K562 (cell line): Measurements from ENCODE around the gene HGFAC. TPM values are rescaled to one million over a fixed set of nuclear protein-coding genes. Genes with fewer than 3 reads are reported as not detected.

ENCODE experiments used
- ATAC-seq: fragments of 200-7000 bp; cut with Tn5 transposase; 3 replicates; pipeline ENCODE4 v1.9.1; 2020; ENCODE audit warnings: moderate library complexity
- BruUV-seq: library from RNA; stranded (reverse); fragments of 400-500 nt; replicated peaks from 2 replicates; lab custom pipeline; 2021; lab: Mats Ljungman, UMichigan
- CTCF ChIA-PET: fragments of 300-600 bp; formaldehyde crosslinking; extraction: SDS; loops from one replicate; lab custom pipeline; 2021; ENCODE audit warnings: low intra/inter-chr PET ratio; lab: Yijun Ruan, JAX
- POLR2A ChIA-PET: fragments of 300-600, 350-650 bp; sonication (Branson Sonifier 250); formaldehyde crosslinking; extraction: SDS; loops from one replicate; lab custom pipeline; 2021; ENCODE audit warnings: antibody characterized with exemption, inconsistent platforms; lab: Yijun Ruan, JAX
- DNase-seq, 4 experiments: peaks; one replicate each; pipeline versions ENCODE4 v3.0.0 to v3.0.0-alpha.2; 2011 to 2018; ENCODE audit warnings: low spot score in 3 of 4, mixed read lengths in 3 of 4; ENCODE audit errors: extremely low read depth in 1 of 4
- FAIRE-seq: peaks from 2 replicates; lab custom pipeline; 2011; peaks lifted over from hg19 to GRCh38; lab: Jason Lieb, UNC
- H2AFZ ChIP-seq: 2 replicates; pipeline ENCODE4 v1.6.0; 2011; ENCODE audit warnings: low read depth, low read length, control low read depth, inconsistent platforms
- H3K27ac ChIP-seq: fragments of 200-600 bp; 3 replicates; pipeline ENCODE4 v1.8.0; 2011; ENCODE audit warnings: low read depth, mild to moderate bottlenecking, control low read depth, inconsistent platforms, low read length, moderate library complexity, mixed read lengths; ENCODE audit errors: extremely low read depth
- H3K27me3 ChIP-seq, 2 experiments: fragments of 300-600 bp in 1 of 2; 2 replicates in 1 of 2; 3 replicates in 1 of 2; pipeline versions ENCODE4 v1.6.0 to v1.8.0; 2011; ENCODE audit warnings: inconsistent platforms in 2 of 2, low read length in 2 of 2, mild to moderate bottlenecking in 1 of 2, mixed read lengths in 1 of 2, moderate library complexity in 1 of 2; ENCODE audit not compliant: control insufficient read depth in 2 of 2, insufficient read depth in 2 of 2
- H3K36me3 ChIP-seq: fragments of 300-600 bp; 3 replicates; pipeline ENCODE4 v1.8.0; 2011; ENCODE audit warnings: mild to moderate bottlenecking, low read length, inconsistent platforms; ENCODE audit not compliant: control insufficient read depth, insufficient read depth
- H3K4me1 ChIP-seq, 2 experiments: fragments of 200-600 bp in 1 of 2; replicated peaks in 1 of 2; 2 replicates in 1 of 2; 3 replicates in 1 of 2; pipeline versions ENCODE4 v1.5.1 to v1.8.0; 2011; ENCODE audit warnings: inconsistent platforms in 2 of 2, low read length in 2 of 2, mild to moderate bottlenecking in 1 of 2, mixed read lengths in 1 of 2, moderate library complexity in 1 of 2; ENCODE audit not compliant: control insufficient read depth in 2 of 2, insufficient read depth in 2 of 2
- H3K4me2 ChIP-seq: 2 replicates; pipeline ENCODE4 v1.6.1; 2011; ENCODE audit warnings: low read length, control low read depth, inconsistent platforms, mixed read lengths; ENCODE audit not compliant: insufficient read depth
- H3K4me3 ChIP-seq: fragments of 200-600 bp; sonication (generic), shearing (Covaris generic); 2 replicates; pipeline ENCODE4 v1.5.1; 2016; ENCODE audit warnings: control low read depth, inconsistent platforms
- H3K79me2 ChIP-seq: fragments of 200-600 bp; 3 replicates; pipeline ENCODE4 v1.8.0; 2011; ENCODE audit warnings: low read length, inconsistent platforms; ENCODE audit not compliant: control insufficient read depth, insufficient read depth
- H3K9ac ChIP-seq, 2 experiments: 2 replicates each; pipeline versions ENCODE4 v1.6.0 to v1.6.1; 2011; ENCODE audit warnings: low read depth in 2 of 2, low read length in 2 of 2, control low read depth in 1 of 2, inconsistent platforms in 1 of 2, mild to moderate bottlenecking in 1 of 2, mixed read lengths in 1 of 2; ENCODE audit not compliant: insufficient read depth in 1 of 2
- H3K9me1 ChIP-seq: one replicate; pipeline ENCODE4 v1.6.0; 2011; ENCODE audit warnings: inconsistent platforms, mild to moderate bottlenecking, low read length, moderate library complexity; ENCODE audit not compliant: control insufficient read depth, insufficient read depth
- H3K9me3 ChIP-seq: replicated peaks from 2 replicates; pipeline ENCODE4 v1.5.1; 2011; ENCODE audit warnings: low read depth, low read length, inconsistent platforms; ENCODE audit not compliant: control insufficient read depth, insufficient read depth
- H4K20me1 ChIP-seq: replicated peaks from 2 replicates; pipeline ENCODE4 v1.6.1; 2011; ENCODE audit warnings: low read length, inconsistent platforms, mixed read lengths; ENCODE audit not compliant: control insufficient read depth, insufficient read depth
- CREB1 ChIP-seq, 2 experiments: sonication (generic) in 1 of 2; formaldehyde crosslinking in 1 of 2; IDR thresholded peaks; 2 replicates each; pipeline versions ENCODE4 v1.6.1 to v1.8.0; 2012 to 2022; ENCODE audit warnings: inconsistent platforms in 1 of 2, mild to moderate bottlenecking in 1 of 2, missing genetic modification reagents in 1 of 2, moderate library complexity in 1 of 2
- MAFK ChIP-seq: IDR thresholded peaks from 2 replicates; pipeline ENCODE4 v1.6.1; 2011; ENCODE audit warnings: low read length, improper control_type of control experiment
- MTA3 ChIP-seq: fragments of 450-650 bp; formaldehyde crosslinking; IDR thresholded peaks from 2 replicates; pipeline ENCODE4 v1.6.1; 2017; ENCODE audit warnings: mild to moderate bottlenecking, borderline replicate concordance
- NR2C1 ChIP-seq, 2 experiments: fragments of 450-650 bp; IDR thresholded peaks; 2 replicates each; pipeline ENCODE4 v1.6.1; 2017; ENCODE audit warnings: mild to moderate bottlenecking in 2 of 2, antibody characterized with exemption in 1 of 2, inconsistent platforms in 1 of 2, missing compliant biosample characterization in 1 of 2, missing genetic modification characterization in 1 of 2
- SMARCA4 ChIP-seq: fragments of 450-650 bp; IDR thresholded peaks from 2 replicates; pipeline ENCODE4 v1.6.1; 2016
- SREBF1 ChIP-seq: fragments of 150-350 bp; IDR thresholded peaks from 2 replicates; pipeline ENCODE4 v1.6.1; 2014; ENCODE audit warnings: antibody characterized with exemption, low read depth, low read length, borderline replicate concordance
- YBX1 ChIP-seq: fragments of 450-650 bp; IDR thresholded peaks from 2 replicates; pipeline ENCODE4 v1.7.1; 2016; ENCODE audit warnings: mild to moderate bottlenecking
- ZFP30 ChIP-seq: fragments of 250-450 bp; sonication (Bioruptor Pico); IDR thresholded peaks from 2 replicates; pipeline ENCODE4 v1.8.0; 2022; ENCODE audit warnings: moderate library complexity, mild to moderate bottlenecking, inconsistent platforms, borderline replicate concordance
- ZNF830 ChIP-seq: fragments of 250-450 bp; sonication (Bioruptor Pico); IDR thresholded peaks from 2 replicates; pipeline ENCODE4 v1.5.0; 2021; ENCODE audit warnings: mild to moderate bottlenecking
- WGBS: fragments of 100-300 bp; shearing (Covaris generic); methylation state at CpG from one replicate; pipeline ENCODE4 v1.1.6; 2016; ENCODE audit warnings: low coverage, mixed read lengths; ENCODE audit not compliant: insufficient coverage; ENCODE audit errors: missing lambda C conversion rate; 5-methylcytosine and 5-hydroxymethylcytosine counted together
- in situ Hi-C: fragments of 300-500 bp; cut with MboI; formaldehyde crosslinking; loops from 4 replicates; pipeline ENCODE4 v1.15.0; 2018; ENCODE audit warnings: inconsistent platforms, mixed read lengths
- intact Hi-C: fragments of 100-400 bp; cut with micrococcal nuclease; formaldehyde crosslinking; loops from 2 replicates; pipeline ENCODE4 v1.14.2; 2022
- polyA plus RNA-seq, 8 experiments: library from polyadenylated mRNA; depleted of rRNA in 4 of 8; stranded (reverse) in 5 of 8; unstranded in 3 of 8; fragments of >200 nt; fragmentation: Nextera tagmentation in 2 of 8; fragmentation: Illumina TruSeq in 1 of 8; extraction: Ambion mirVana in 2 of 8; extraction: Trizol in 1 of 8; gene quantifications; 2 replicates each; pipeline versions ENCODE4 v1.2.1 to v1.2.3, GENCODE V29; 2011 to 2014; ENCODE audit warnings: inconsistent platforms in 1 of 8, missing spikeins in 1 of 8
- total RNA-seq, 7 experiments: library from RNA; depleted of rRNA in 6 of 7; stranded (reverse); fragments of >200 nt in 6 of 7; fragmentation: Illumina TruSeq in 2 of 7; extraction: Trizol in 2 of 7; gene quantifications; 2 replicates each; pipeline versions ENCODE4 v1.2.1 to v1.2.3, GENCODE V29; 2011 to 2021; ENCODE audit warnings: low replicate concordance in 1 of 7
- TF ChIP-seq, protein P1 (sequence below), 3 experiments: fragments of 200-800 bp in 1 of 3; sonication (Bioruptor generic) in 1 of 3; sonication (generic) in 1 of 3; formaldehyde crosslinking in 1 of 3; IDR thresholded peaks; 2 replicates each; pipeline versions ENCODE4 v1.6.1 to v1.8.0; 2016 to 2022; ENCODE audit warnings: mild to moderate bottlenecking in 2 of 3, missing compliant biosample characterization in 2 of 3, missing genetic modification characterization in 2 of 3, missing genetic modification reagents in 1 of 3
- TF ChIP-seq, protein P2 (sequence below): fragments of 150-350 bp; IDR thresholded peaks from 2 replicates; pipeline ENCODE4 v1.6.1; 2014; ENCODE audit warnings: low read depth, mild to moderate bottlenecking, low read length, borderline replicate concordance

Gene HGFAC
- total and polyA plus RNA-seq, 9 of the 15 experiments (the other 6 are each of a cell fraction or from before 2014, with no cell fraction given), result 0.13 TPM; not detected in 8

DNA sequence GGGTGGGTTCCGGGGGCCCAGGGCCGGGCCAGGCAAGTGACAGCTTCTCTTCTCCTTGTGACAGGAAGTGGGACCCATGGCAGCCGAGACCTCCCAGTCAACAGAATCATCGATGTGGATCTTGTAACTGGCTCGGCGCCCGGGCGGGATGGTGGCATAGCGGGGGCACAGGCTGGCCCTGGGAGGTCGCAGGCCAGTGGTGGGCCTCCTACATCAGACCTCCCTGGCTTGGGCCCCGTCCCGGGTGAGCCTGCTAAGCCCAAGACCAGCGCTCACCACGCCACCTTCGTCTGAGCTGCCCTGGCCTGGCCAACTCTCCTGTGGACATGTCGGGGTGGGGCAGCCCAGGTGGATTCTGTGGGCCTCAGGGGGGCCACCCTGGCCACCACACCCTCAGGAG is 2.4 kb upstream of the HGFAC start:
- WGBS, result 24% methylated on average over 15 of the region's 16 CpGs
- Histone ChIP-seq H3K27me3 (no peaks in the 10 kb centered on the region; a peak in 1 of 5 replicates), H3K36me3 (no peaks in the 10 kb centered on the region), H3K4me2 (no peak overlapping the region), H3K9me3 (no peaks in the 10 kb centered on the region), H3K9ac (no peak overlapping the region), H2AFZ (no peak overlapping the region), H3K4me1 (peaks cover 0 to 72% of the 10 kb centered on the region in 2 experiments; a peak in 2 of 5 replicates), H3K79me2 (no peaks in the 10 kb centered on the region), H4K20me1 (peaks cover under 1% of the 10 kb centered on the region; the same call in 1 of the 2 replicates), H3K4me3 (no peak overlapping the region), H3K9me1 (no peaks in the 10 kb centered on the region), H3K27ac (no peak overlapping the region)
- ChIA-PET POLR2A (interaction anchor here (0.9 kb wide), 1 partner anchor 9 kb away, joined by 3 read pairs; no protein-coding TSS in a partner anchor), CTCF (no interaction called here)
- DNase-seq (no peak), ATAC-seq (no peak), FAIRE-seq (no peak)
- no TSS peak for BruUV-seq
- intact Hi-C loops (no loop called here), in situ Hi-C loops (no loop called here)
- no peak for TF ChIP-seq ZFP30 (CRISPR knock-in tag)
- TF ChIP-seq, protein P1, sequence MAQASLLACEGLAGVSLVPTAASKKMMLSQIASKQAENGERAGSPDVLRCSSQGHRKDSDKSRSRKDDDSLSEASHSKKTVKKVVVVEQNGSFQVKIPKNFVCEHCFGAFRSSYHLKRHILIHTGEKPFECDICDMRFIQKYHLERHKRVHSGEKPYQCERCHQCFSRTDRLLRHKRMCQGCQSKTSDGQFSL (CRISPR knock-in tag; IDR thresholded peaks at IDR 0.05), result no peak
- TF ChIP-seq, protein P1 (tag; IDR thresholded peaks at IDR 0.05), result no peak
- no peak for TF ChIP-seq CREB1 (IDR thresholded peaks at IDR 0.05)
- no peak for TF ChIP-seq CREB1 (CRISPR knock-in tag; IDR thresholded peaks at IDR 0.05)
- no peak for TF ChIP-seq YBX1
- no peak for TF ChIP-seq MAFK
- TF ChIP-seq SREBF1, result no peak
- no peak for TF ChIP-seq NR2C1 (IDR thresholded peaks at IDR 0.05)
- no peak for TF ChIP-seq NR2C1 (tag; IDR thresholded peaks at IDR 0.05)
- TF ChIP-seq, protein P2, sequence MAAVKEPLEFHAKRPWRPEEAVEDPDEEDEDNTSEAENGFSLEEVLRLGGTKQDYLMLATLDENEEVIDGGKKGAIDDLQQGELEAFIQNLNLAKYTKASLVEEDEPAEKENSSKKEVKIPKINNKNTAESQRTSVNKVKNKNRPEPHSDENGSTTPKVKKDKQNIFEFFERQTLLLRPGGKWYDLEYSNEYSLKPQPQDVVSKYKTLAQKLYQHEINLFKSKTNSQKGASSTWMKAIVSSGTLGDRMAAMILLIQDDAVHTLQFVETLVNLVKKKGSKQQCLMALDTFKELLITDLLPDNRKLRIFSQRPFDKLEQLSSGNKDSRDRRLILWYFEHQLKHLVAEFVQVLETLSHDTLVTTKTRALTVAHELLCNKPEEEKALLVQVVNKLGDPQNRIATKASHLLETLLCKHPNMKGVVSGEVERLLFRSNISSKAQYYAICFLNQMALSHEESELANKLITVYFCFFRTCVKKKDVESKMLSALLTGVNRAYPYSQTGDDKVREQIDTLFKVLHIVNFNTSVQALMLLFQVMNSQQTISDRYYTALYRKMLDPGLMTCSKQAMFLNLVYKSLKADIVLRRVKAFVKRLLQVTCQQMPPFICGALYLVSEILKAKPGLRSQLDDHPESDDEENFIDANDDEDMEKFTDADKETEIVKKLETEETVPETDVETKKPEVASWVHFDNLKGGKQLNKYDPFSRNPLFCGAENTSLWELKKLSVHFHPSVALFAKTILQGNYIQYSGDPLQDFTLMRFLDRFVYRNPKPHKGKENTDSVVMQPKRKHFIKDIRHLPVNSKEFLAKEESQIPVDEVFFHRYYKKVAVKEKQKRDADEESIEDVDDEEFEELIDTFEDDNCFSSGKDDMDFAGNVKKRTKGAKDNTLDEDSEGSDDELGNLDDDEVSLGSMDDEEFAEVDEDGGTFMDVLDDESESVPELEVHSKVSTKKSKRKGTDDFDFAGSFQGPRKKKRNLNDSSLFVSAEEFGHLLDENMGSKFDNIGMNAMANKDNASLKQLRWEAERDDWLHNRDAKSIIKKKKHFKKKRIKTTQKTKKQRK, result no peak
- no peak for TF ChIP-seq ZNF830 (CRISPR knock-in tag)
- TF ChIP-seq MTA3, result no peak
- no peak for TF ChIP-seq SMARCA4
